Hepatocyte (in vitro differentiated cells): ENCODE data around the gene CAMK2N2.

Experiments
- EZH2 ChIP-seq: fragments of 200-600 bp; sonication (generic); IDR thresholded peaks from 2 replicates; pipeline ENCODE4 v1.6.1; 2016; ENCODE audit warnings: antibody characterized with exemption, mild to moderate bottlenecking, borderline replicate concordance
- EZH2phosphoT487 ChIP-seq: fragments of 200-600 bp; sonication (generic); IDR thresholded peaks from one replicate; pipeline ENCODE4 v1.6.1; 2018; ENCODE audit warnings: antibody characterized with exemption, mild to moderate bottlenecking, low read depth, moderate library complexity; ENCODE audit not compliant: unreplicated experiment, severe bottlenecking
- TF ChIP-seq, protein P1 (sequence below): fragments of 200-600 bp; sonication (generic); IDR thresholded peaks from 2 replicates; pipeline ENCODE4 v1.5.1; 2016; ENCODE audit warnings: antibody characterized with exemption, mild to moderate bottlenecking; ENCODE audit not compliant: poor library complexity

DNA sequence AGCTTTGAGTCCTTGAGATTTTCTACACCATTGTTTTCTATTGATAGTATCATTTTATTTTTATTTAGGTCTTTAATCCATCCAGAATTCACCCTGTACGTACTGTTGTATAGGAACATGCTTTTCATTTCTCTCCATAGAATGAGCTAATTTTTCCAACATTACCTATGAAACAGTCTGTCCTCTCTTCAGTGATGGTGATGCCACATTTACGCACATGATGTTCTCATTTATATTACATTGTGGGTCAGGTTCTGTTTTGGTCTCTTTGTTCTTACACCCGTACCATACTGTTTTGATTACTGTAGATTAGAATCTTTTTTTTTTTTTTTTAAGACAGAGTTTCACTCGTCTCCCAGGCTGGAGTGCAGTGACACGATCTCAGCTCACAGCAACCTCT lies 49.6 kb downstream of the CAMK2N2 start:
- TF ChIP-seq, protein P1, sequence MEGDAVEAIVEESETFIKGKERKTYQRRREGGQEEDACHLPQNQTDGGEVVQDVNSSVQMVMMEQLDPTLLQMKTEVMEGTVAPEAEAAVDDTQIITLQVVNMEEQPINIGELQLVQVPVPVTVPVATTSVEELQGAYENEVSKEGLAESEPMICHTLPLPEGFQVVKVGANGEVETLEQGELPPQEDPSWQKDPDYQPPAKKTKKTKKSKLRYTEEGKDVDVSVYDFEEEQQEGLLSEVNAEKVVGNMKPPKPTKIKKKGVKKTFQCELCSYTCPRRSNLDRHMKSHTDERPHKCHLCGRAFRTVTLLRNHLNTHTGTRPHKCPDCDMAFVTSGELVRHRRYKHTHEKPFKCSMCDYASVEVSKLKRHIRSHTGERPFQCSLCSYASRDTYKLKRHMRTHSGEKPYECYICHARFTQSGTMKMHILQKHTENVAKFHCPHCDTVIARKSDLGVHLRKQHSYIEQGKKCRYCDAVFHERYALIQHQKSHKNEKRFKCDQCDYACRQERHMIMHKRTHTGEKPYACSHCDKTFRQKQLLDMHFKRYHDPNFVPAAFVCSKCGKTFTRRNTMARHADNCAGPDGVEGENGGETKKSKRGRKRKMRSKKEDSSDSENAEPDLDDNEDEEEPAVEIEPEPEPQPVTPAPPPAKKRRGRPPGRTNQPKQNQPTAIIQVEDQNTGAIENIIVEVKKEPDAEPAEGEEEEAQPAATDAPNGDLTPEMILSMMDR, result no peak
- TF ChIP-seq EZH2, result no peak
- no peak for TF ChIP-seq EZH2phosphoT487
